D341Med (cell line): ENCODE measurements around the gene C2orf92.
"Not testable (repeated sequence)": the region's sequence is repeated elsewhere in the genome, so short reads cannot be mapped to it uniquely, and the experiment has no call there.

Source experiments
- DNase-seq: peaks from one replicate; pipeline ENCODE4 v3.0.0; 2012; ENCODE audit warnings: low spot score

C2orf92 gene

DNA sequence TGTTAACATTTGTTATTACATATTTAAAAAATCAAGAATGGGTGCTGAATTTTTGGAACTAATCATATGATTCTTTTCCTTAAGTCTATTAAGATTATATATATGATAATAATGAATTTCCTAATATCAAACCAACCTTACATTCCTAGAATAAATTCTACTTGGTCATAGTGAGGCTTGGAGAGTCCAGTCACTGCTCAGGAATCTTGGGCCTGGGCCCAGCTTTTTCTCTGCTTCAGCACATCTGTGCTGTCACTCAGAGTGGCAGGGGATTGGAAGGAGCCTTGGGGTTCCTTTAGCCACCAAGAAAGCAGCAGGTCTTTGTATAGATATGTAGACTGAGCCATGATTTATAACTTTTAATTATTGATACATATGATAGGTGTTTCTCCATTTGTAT, 24.0 kb downstream of the C2orf92 start:
- no peak for DNase-seq

DNA sequence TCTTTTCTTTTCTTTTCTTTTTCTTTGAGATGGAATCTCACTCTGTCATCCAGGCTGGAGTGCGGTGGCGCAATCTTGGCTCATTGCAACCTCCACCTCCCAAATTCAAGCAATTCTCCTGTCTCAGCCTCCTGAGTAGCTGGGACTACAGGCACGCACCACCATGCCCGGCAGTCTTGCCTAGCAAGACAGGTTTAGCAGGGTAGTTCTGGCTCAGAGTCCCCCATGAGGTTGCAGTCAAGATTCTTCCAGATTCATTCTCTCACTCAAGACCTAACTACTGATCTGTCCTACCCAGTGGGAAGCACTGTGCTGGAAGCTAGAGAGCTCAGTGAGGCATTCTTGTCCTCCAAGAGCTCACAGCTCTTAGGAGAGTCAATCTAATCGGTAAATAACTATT, 26.2 kb downstream of the C2orf92 start:
- DNase-seq, result no peak

- DNase-seq, result peak; percentile 79
Observed at GRCh38 chr2:97697252-97698235, 28.0 kb downstream of the C2orf92 start.

- no peak for DNase-seq
Observed at GRCh38 chr2:97698530-97698929, 29.0 kb downstream of the C2orf92 start.

DNA sequence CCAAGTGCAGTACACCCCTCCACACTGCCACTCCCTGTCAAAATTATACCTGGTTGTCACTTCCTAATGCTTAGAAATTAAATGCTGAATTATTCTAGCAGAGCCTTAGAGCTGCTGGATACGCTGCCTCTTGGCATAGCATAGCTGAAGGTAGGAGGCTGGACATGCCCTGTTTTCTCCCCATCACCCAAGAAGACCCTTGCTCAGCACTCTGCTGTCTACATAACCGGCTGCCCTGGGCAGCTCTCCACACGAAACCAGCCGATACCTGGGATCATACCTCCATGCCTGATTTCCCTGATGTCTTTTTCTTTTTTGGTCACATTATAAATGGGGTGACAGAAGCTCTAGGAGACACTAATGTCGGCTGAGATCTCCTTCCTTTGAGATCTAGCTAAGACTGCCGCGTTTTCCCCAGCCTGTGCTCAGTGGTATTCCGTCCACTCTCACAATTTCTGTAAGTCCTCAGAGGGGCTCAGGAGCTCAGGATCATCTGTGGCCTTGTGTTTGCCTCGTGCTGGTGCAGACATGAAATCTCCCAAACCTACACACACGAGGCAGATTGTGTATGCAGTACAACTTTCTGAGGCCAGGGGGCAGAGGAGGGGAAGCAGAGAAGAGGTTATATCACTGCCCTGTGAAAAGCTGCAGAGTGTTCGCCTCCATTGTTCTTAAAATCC, 30.4 kb downstream of the C2orf92 start:
- DNase-seq, result peak; percentile 81

DNA sequence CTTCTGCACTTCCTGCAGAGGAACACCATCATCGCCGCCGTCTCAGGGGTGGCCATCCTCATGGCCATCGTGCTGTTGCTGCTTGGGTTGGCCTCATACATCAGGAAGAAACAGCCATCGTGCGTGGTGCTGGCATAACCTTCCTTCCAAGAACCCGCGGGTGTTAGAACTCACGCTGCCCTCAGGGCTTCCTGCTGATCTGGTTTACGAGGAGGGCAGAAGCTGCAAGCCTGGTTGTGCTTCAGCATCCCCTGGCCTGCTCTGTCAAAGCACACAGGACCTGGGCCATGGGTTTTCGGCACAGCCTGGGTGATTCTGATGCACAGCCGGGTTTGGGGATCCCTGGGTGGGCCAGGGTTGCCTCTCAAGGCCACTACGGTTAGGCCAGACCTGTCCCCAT, 31.7 kb downstream of the C2orf92 start:
- no peak for DNase-seq

DNA sequence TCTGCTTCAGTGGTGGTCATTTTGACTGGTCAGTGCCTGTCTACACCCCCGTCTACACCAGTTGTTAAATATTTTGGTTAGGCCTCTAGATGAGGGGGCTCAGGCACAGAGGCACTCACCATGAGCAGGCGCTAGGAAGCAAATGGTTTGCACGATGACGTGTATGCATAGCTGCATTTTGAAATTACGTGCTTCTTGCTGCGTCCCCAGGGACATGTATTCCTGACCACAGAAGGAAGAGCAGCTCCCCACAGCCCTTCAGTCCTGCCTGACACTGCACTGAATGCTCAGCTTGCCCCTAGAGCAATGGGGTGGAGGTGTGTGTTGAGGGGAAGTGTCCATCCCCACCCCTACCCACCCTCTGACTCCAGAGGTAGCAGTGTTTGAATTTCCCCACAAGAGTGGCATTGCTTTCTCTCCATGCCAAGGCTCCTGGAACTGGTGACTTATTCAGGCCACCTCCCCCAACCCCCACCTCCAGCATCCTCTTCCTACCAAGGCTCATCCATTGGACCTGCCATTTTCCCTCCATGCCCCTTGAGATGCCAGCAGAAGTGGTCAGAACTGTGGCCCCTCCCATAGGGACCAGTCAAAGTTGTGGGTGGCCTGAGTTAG, 32.4 kb downstream of the C2orf92 start:
- DNase-seq, result no peak

- DNase-seq, result no peak
Observed at GRCh38 chr2:97702731-97703470, 33.4 kb downstream of the C2orf92 start.

DNA sequence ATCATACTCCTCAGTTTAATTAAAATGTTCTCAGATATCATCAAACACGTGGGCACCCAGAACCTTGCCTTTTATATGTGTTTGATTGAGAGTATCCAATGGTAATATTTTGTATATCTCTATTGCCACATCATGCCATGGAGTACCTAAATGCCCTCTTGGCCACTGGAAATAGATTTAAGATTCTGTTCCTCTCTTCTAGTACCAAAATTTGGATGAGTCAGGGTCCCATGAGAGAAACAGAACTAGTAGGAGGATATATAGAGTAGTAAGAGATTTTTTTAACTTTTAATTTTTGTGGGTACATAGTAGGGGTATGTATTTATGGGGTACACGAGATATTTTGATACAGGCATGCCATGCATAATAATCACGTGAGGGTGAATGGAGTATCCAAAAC, 34.2 kb downstream of the C2orf92 start:
- DNase-seq, result no peak

DNA sequence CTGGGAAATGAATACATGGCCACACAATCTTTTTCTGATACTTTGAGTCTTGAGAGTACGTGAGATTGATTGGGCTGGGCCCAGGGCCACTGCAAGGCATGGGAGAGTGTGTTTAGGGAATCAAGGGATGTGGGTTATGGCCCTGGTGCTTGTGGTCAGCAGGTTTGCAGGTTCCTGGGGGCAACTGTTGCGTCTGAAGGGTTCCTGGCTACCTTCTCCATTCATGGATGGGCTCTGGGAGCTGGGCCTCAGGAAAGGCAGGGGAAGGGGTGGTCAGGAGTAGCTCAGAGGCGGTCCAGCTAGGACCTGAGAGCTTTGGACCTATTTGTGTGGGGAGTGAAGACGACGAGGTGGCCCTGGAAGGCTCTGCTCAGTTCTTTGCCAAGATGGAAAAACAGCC, 35.5 kb downstream of the C2orf92 start:
- no peak for DNase-seq

DNA sequence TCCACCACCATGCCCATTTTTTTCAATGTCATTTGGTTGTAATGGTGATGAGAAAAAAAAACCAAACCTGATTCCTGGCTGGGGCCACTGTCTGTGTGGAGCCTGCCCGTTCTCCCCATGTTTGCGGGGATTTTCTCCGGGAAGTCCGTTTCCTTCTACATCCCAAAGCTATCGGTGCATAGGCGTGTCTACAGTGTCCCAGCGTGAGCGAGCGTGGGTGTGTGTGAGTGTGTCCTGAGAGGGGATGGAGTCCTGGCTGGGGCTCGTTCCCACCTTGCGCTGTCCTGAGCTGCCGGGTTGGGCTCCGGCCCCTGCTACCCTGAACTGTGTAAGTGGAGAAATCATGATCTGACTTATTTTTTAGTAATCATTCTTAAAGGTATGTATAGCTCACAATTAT, 36.6 kb downstream of the C2orf92 start:
- DNase-seq, result no peak

- DNase-seq, result no peak
Observed at GRCh38 chr2:97706708-97707345, 37.3 kb downstream of the C2orf92 start.

DNA sequence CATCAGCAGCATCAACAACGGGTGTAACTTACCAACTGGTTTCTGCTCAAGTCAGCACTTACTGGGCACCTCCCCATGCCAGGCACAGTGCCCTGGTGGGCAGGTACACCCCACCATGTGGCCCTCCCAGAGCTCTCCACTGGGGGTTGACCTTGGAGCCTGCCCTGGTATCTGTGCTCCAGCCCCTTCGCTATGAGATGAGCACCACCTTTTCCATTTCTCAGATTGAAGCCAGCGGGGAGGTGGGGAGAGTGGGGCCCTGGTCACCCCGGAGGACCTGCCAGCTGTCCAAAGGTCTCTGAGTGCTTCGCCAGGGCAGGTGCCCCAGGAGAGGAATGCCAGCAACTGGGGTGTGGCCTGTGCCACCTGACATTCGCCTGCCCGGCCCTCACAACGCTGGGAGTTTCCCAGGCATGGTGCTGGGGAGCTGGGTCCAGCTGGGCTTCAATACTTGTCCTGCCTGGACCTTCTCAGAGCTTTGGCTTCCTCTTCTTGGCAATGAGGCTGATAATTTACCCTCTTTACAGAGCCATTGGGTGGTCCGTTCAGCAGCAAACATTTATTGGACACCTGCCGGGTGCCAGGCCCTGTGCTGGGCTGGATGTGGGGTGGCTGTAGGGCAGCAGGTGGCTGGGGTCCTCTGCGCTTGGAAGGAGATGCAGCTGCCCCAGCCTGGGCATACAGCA, 38.0 kb downstream of the C2orf92 start:
- DNase-seq, result no peak

- DNase-seq, result no peak
Observed at GRCh38 chr2:97708048-97708380, 38.5 kb downstream of the C2orf92 start.

- DNase-seq, result no peak
Observed at GRCh38 chr2:97708608-97709007, 39.1 kb downstream of the C2orf92 start.

DNA sequence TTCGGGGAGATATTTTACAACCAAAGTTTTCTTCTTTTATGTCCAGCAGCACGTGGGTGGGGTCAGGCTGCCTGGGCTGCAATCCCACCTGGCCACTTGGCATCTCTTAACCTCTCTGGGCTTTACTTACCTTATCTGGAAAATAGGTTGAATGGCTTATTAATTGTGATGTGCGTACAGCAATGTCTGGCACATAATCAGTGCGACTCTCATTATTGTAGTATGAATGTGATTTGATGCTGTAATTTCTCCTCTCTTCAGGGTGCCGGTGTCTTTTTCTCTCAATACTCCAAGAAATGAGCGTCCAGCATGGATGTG, 41.8 kb downstream of the C2orf92 start:
- no peak for DNase-seq

DNA sequence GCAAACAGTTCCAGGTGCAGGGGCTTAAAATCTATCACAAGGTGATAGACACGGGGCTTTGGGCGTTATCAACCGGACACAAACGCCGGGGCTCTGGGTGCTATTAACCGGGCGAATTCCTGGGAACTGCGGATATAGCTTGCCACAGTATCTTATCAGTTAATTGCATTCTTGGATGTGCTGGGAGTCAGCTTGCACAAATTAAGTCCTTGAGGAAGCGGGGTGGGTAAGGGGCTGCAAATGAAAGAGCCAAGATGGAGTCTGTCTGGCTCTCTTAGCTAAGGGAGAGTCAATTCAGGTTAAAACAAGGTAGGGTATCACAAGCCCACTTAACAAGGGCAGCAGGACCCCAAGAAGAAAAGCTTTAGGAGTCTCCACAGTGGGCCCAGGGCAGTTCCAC, 42.7 kb downstream of the C2orf92 start:
- not testable (repeated sequence) for DNase-seq

- no peak for DNase-seq
Observed at GRCh38 chr2:97712693-97713295, 43.3 kb downstream of the C2orf92 start.

- no peak for DNase-seq
Observed at GRCh38 chr2:97713296-97714083, 44.0 kb downstream of the C2orf92 start, which contains the start of gene ZAP70. TSS of gene ZAP70 (plus strand) at chr2:97713576. CDS start at chr2:97724037, 10,461 bp downstream.
